D721Med (cell line): ENCODE measurements around the gene CCNB2.
"Not testable (repeated sequence)": the region's sequence is repeated elsewhere in the genome, so short reads cannot be mapped to it uniquely, and the experiment has no call there.

ENCODE experiments used
- DNase-seq: peaks from one replicate; pipeline ENCODE4 v3.0.0; 2011; ENCODE audit warnings: low spot score; ENCODE audit not compliant: insufficient read length
- FAIRE-seq: peaks from 2 replicates; lab custom pipeline; 2011; peaks lifted over from hg19 to GRCh38; lab: Jason Lieb, UNC
- CTCF ChIP-seq: IDR thresholded peaks from 2 replicates; pipeline ENCODE4 v1.5.1; 2012; ENCODE audit warnings: mild to moderate bottlenecking, control low read depth; ENCODE audit not compliant: insufficient read depth; ENCODE audit errors: missing control alignments

CCNB2 gene

GRCh38 chr15:59116141-59116540 is 11.2 kb downstream of the CCNB2 start:
- TF ChIP-seq CTCF: no peak
- FAIRE-seq (no peak), DNase-seq (no peak)

GRCh38 chr15:59116771-59117170 is 11.8 kb downstream of the CCNB2 start:
- no peak for DNase-seq
- no peak for TF ChIP-seq CTCF
- FAIRE-seq: no peak

- TF ChIP-seq CTCF: no peak
- no peak for DNase-seq
- FAIRE-seq: no peak
Observed at GRCh38 chr15:59119625-59120024, 14.7 kb downstream of the CCNB2 start.

- DNase-seq (no peak), FAIRE-seq (no peak)
Observed at GRCh38 chr15:59120937-59121336, 16.0 kb downstream of the CCNB2 start.

GRCh38 chr15:59124261-59124660 is 19.3 kb downstream of the CCNB2 start:
- no peak for TF ChIP-seq CTCF
- no peak for DNase-seq
- FAIRE-seq: no peak

More at GRCh38 chr15:59120937-59121336, 16.0 kb downstream of the CCNB2 start:
- no peak for TF ChIP-seq CTCF

- not testable (repeated sequence) for FAIRE-seq, DNase-seq
Observed at GRCh38 chr15:59125683-59126082, 20.7 kb downstream of the CCNB2 start.

GRCh38 chr15:59127255-59127654 is 22.3 kb downstream of the CCNB2 start:
- not testable (repeated sequence) for FAIRE-seq, DNase-seq

- TF ChIP-seq CTCF: no peak
- FAIRE-seq: no peak
- no peak for DNase-seq
Observed at GRCh38 chr15:59131456-59131855, 26.5 kb downstream of the CCNB2 start.
